GM11168 (cell line): ENCODE data around the gene SACS.

Experiments
- in situ Hi-C: fragments of 300-500 bp; cut with MboI; formaldehyde crosslinking; loops from one replicate; pipeline ENCODE4 v1.12.0; 2022; ENCODE audit warnings: low sequenced_read_pairs; ENCODE audit not compliant: unreplicated experiment

Gene SACS

GRCh38 chr13:23372264-23372906 is 61.1 kb downstream of the SACS start:
- in situ Hi-C loops = no loop called here

GRCh38 chr13:23367907-23368306 is 65.6 kb downstream of the SACS start:
- in situ Hi-C loops = no loop called here

- in situ Hi-C loops = no loop called here
Observed at GRCh38 chr13:23365652-23366051, 67.8 kb downstream of the SACS start.

GRCh38 chr13:23359882-23360281 is 73.6 kb downstream of the SACS start:
- in situ Hi-C loops = no loop called here

- in situ Hi-C loops = no loop called here
Observed at GRCh38 chr13:23357349-23357748, 76.2 kb downstream of the SACS start.

GRCh38 chr13:23356368-23356767 is 77.1 kb downstream of the SACS start:
- in situ Hi-C loops = no loop called here

- in situ Hi-C loops = no loop called here
Observed at GRCh38 chr13:23354520-23354919, 79.0 kb downstream of the SACS start.

GRCh38 chr13:23352161-23352560 is 81.3 kb downstream of the SACS start:
- in situ Hi-C loops = no loop called here

- in situ Hi-C loops = no loop called here
Observed at GRCh38 chr13:23350009-23350408, 83.5 kb downstream of the SACS start.

- in situ Hi-C loops = no loop called here
Observed at GRCh38 chr13:23349161-23349897, 84.2 kb downstream of the SACS start.

- in situ Hi-C loops = no loop called here
Observed at GRCh38 chr13:23348262-23349127, 85.0 kb downstream of the SACS start.

GRCh38 chr13:23347601-23348000 is 85.9 kb downstream of the SACS start:
- in situ Hi-C loops = no loop called here

GRCh38 chr13:23344931-23345595 is 88.4 kb downstream of the SACS start:
- in situ Hi-C loops = no loop called here

- in situ Hi-C loops = no loop called here
Observed at GRCh38 chr13:23339225-23339624, 94.3 kb downstream of the SACS start.

- in situ Hi-C loops = no loop called here
Observed at GRCh38 chr13:23330356-23330755, 103.1 kb downstream of the SACS start.

- in situ Hi-C loops = no loop called here
Observed at GRCh38 chr13:23325191-23325590, 108.3 kb downstream of the SACS start.

GRCh38 chr13:23323946-23324709 is 109.4 kb downstream of the SACS start:
- in situ Hi-C loops = no loop called here

GRCh38 chr13:23322353-23323336 is 110.9 kb downstream of the SACS start:
- in situ Hi-C loops = no loop called here
